ENCODE data around the gene KCNQ1.

Gene KCNQ1

DNA sequence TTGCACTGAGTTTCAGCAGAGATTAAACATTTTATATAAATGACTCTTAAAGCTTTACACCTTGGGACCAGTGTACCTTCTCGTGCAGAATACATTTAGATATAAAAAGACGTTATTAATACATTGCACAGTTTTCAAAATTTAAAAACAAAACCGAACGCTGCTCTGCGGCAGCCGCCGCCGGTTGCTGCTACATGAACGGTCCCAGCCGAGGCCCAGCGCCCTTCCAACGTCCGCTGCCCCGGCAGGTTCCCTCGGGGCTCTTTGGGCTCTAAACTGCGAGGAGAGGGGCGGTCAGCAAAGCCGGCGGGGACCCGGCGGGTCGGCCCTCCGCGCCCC is 438.8 kb downstream of the KCNQ1 start:
- peaks cover 19% of the 10 kb centered on the region for H3K27me3 ChIP-seq (ENCODE audit: insufficient read depth, low read length)
- no peaks in the 10 kb centered on the region for H3K36me3 ChIP-seq (ENCODE audit: insufficient read depth, low read length)
- H3K79me2 ChIP-seq (ENCODE audit: control insufficient read depth, insufficient read depth, low read length, unreplicated experiment) = no peaks in the 10 kb centered on the region
- H3K4me1 ChIP-seq (ENCODE audit: control insufficient read depth, insufficient read depth, low read length, unreplicated experiment) = no peaks in the 10 kb centered on the region
- H3K27ac ChIP-seq (ENCODE audit: low read depth, low read length) = no peak overlapping the region
- H2AFZ ChIP-seq (ENCODE audit: low read length, unreplicated experiment) = peak overlapping the region; percentile 29
- peak overlapping the region; percentile 71 for H3K4me3 ChIP-seq (ENCODE audit: low read depth, low read length)

DNA sequence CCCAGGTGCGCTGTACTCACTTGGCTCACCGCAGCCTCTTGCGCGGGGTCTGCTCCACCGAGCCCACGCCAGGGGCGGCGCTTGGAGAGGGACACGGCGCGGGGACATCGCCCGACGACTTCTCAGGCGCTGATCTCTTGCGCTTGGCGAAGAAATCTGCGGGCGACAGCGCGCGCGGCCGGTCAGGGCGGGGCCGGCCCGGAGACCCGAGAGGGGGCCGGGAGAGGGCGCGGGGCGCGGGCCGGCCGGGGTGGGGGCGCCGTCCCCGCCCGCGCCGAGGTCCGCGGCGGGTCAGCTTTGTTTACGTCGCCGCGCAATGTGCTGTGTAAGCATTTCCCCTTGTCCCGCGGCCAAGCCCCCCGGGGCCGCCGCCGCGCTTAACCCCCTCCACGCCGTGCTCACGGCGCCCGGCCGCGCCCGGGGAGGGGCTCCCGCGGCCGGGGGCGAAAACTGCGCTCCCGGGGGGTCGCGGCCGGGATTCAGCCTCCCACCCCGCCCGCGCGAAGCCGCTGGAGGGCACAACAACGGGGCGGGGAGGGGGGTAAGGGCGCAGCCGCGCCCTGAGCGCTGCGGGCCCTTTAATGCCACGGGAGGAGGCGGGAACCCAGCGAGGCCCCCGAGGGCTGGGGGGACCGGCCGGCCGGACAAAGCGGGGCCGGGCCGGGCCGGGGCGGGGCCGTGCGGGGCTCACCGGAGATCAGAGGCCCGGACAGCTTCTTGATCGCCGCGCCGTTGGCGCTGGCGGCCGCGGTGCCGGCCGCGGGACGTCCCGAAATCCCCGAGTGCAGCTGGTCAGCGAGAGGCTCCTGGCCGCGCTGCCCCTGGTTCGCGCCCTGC is 439.4 kb downstream of the KCNQ1 start:
- H3K79me2 ChIP-seq (ENCODE audit: control insufficient read depth, insufficient read depth, low read length, unreplicated experiment) = no peaks in the 10 kb centered on the region
- no peaks in the 10 kb centered on the region for H3K4me1 ChIP-seq (ENCODE audit: control insufficient read depth, insufficient read depth, low read length, unreplicated experiment)
- peak overlapping the region; percentile 29 for H2AFZ ChIP-seq (ENCODE audit: low read length, unreplicated experiment)
- H3K4me3 ChIP-seq (ENCODE audit: low read depth, low read length) = peak overlapping the region; percentile 71
- no peak overlapping the region for H3K27ac ChIP-seq (ENCODE audit: low read depth, low read length)
- H3K27me3 ChIP-seq (ENCODE audit: insufficient read depth, low read length) = peaks cover 19% of the 10 kb centered on the region
- H3K36me3 ChIP-seq (ENCODE audit: insufficient read depth, low read length) = no peaks in the 10 kb centered on the region

DNA sequence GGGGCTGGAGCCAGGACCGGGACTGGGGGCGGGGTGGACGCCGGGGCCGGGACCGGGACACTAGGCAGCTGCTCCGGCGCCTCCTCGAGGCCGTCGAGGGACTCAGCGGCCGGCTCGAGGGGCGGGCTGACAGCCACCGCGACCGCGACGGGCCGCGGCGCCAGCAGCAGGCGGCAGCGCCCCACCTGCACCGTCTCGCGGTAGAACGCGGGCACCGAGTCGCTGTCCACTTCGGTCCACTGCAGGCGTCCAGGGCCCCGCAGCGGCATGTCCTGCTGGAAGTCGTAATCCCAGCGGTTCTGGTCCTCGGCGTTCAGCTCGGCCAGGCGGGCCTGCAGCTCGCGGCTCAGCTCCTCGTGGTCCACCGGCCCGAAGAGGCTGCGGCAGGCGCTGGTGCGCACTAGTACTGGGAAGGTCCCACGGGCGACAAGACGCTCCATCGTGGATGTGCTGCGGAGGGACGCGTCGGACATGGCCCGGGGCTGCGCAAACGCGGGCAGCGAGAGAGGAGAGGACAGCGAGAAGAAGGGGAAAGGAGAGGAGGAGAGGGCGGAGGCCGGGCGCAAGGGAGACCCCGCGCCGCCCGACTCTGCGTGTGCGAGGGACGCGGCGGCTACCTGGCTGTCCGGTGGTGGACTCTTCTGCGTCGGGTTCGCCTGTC is 440.3 kb downstream of the KCNQ1 start:
- Histone ChIP-seq H2AFZ (ENCODE audit: low read length, unreplicated experiment) (peak overlapping the region; percentile 37), H3K27me3 (ENCODE audit: insufficient read depth, low read length) (peaks cover 19% of the 10 kb centered on the region)

DNA sequence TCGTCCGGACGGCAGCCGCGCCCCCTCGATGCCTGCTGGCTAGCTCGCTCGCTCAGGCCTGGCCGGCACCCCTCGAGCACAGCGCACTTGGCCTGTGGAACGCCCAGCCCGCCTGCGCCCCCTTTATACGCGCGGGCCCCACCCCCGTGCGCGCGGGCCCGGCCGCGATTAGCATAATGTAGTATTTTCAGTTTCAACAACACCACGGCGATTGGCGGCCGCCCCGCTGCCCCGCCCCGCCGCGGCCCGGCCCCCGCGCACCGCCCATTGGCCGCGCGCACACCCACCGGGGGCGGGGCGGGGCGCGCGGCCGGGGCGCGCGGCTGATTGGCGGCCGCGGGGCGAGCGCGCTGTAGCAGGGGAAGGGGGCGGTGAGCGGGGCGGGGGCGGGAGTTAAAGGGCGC is 440.9 kb downstream of the KCNQ1 start, which contains the start of gene CDKN1C:
Gene CDKN1C (minus strand): TSS at position 98 of the 404 bp plus-strand sequence. CDS start 319 bp downstream, outside the sequence.
- peak within 1 kb of the TSS; percentile 37 for H2AFZ ChIP-seq (ENCODE audit: low read length, unreplicated experiment)
- no peaks in the 10 kb centered on the region for H3K4me1 ChIP-seq (ENCODE audit: control insufficient read depth, insufficient read depth, low read length, unreplicated experiment)
- H3K36me3 ChIP-seq (ENCODE audit: insufficient read depth, low read length) = no peaks in the 10 kb centered on the region

More for the DNA sequence above, 440.3 kb downstream of the KCNQ1 start:
- Histone ChIP-seq H3K27ac (ENCODE audit: low read depth, low read length) (no peak overlapping the region), H3K4me1 (ENCODE audit: control insufficient read depth, insufficient read depth, low read length, unreplicated experiment) (no peaks in the 10 kb centered on the region), H3K4me3 (ENCODE audit: low read depth, low read length) (peak overlapping the region; percentile 83), H3K36me3 (ENCODE audit: insufficient read depth, low read length) (no peaks in the 10 kb centered on the region), H3K79me2 (ENCODE audit: control insufficient read depth, insufficient read depth, low read length, unreplicated experiment) (no peaks in the 10 kb centered on the region)

DNA sequence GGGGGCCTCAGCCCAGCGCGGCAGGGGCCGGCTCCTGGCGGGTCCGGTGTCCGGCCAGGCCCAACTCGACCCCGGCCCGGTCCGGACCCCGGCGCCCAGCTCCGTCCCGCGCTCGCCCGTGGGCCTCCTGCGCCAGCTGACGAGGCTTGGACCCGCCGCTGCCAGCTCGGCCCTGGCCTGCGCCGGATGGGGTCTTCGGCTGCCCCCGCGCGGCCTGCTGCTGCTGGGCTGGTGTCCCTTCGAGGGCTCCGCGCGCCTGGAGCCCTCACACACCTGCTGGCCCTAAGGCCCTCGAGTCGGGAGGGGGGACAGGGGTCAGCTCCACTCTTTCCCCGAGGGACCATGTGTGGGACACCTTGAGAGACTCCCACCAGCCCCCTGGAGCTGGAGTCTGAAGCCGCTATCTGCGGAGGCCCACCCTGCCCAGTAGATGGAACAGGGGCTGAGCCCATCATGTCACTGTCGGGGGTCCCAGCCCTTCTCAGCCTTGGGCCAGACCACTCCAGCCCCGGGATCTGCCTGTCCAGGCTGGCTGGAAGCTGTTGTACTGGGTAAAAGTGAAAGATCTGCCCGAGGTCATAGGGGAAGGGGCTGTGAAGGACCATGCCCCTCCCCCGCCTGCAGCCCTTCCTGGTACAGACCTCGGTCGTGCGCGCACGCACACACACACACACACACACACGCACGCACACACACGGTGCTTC is 441.5 kb downstream of the KCNQ1 start:
- Histone ChIP-seq H3K79me2 (ENCODE audit: control insufficient read depth, insufficient read depth, low read length, unreplicated experiment) (no peaks in the 10 kb centered on the region), H3K4me3 (ENCODE audit: low read depth, low read length) (peak overlapping the region; percentile 63; the same call in 1 of the 2 replicates), H3K4me1 (ENCODE audit: control insufficient read depth, insufficient read depth, low read length, unreplicated experiment) (no peaks in the 10 kb centered on the region), H2AFZ (ENCODE audit: low read length, unreplicated experiment) (no peak overlapping the region), H3K36me3 (ENCODE audit: insufficient read depth, low read length) (no peaks in the 10 kb centered on the region), H3K27me3 (ENCODE audit: insufficient read depth, low read length) (peaks cover 19% of the 10 kb centered on the region), H3K27ac (ENCODE audit: low read depth, low read length) (no peak overlapping the region)

More for the DNA sequence above, 440.9 kb downstream of the KCNQ1 start, which contains the start of gene CDKN1C:
- Histone ChIP-seq H3K79me2 (ENCODE audit: control insufficient read depth, insufficient read depth, low read length, unreplicated experiment) (no peaks in the 10 kb centered on the region), H3K4me3 (ENCODE audit: low read depth, low read length) (peak within 1 kb of the TSS; percentile 83), H3K27ac (ENCODE audit: low read depth, low read length) (no peak within 1 kb of the TSS), H3K27me3 (ENCODE audit: insufficient read depth, low read length) (peaks cover 19% of the 10 kb centered on the region)

DNA sequence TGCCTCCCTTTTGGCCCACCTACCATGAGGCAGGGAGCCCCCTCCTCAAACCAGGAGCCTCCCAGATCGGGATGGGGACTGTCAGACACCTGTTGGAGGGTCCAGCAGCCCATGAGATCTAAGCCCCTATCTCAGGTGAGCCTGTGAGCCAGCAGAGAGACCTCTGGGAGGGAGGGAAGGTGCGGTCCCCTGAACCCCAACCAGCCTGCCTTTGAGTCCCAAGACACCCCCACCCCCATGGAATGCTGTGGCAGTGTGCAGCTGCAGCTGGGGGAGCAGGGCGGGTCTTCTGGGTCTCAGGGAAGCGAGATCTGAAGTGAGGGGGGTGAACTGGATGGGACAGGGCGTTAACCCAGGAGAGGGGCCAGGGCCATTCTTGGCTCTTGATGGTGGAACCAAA is 442.1 kb downstream of the KCNQ1 start:
- Histone ChIP-seq H3K4me1 (ENCODE audit: control insufficient read depth, insufficient read depth, low read length, unreplicated experiment) (peaks cover 5% of the 10 kb centered on the region), H3K79me2 (ENCODE audit: control insufficient read depth, insufficient read depth, low read length, unreplicated experiment) (no peaks in the 10 kb centered on the region), H3K4me3 (ENCODE audit: low read depth, low read length) (no peak overlapping the region), H3K36me3 (ENCODE audit: insufficient read depth, low read length) (no peaks in the 10 kb centered on the region), H3K27ac (ENCODE audit: low read depth, low read length) (no peak overlapping the region), H3K27me3 (ENCODE audit: insufficient read depth, low read length) (peaks cover 19% of the 10 kb centered on the region), H2AFZ (ENCODE audit: low read length, unreplicated experiment) (no peak overlapping the region)

DNA sequence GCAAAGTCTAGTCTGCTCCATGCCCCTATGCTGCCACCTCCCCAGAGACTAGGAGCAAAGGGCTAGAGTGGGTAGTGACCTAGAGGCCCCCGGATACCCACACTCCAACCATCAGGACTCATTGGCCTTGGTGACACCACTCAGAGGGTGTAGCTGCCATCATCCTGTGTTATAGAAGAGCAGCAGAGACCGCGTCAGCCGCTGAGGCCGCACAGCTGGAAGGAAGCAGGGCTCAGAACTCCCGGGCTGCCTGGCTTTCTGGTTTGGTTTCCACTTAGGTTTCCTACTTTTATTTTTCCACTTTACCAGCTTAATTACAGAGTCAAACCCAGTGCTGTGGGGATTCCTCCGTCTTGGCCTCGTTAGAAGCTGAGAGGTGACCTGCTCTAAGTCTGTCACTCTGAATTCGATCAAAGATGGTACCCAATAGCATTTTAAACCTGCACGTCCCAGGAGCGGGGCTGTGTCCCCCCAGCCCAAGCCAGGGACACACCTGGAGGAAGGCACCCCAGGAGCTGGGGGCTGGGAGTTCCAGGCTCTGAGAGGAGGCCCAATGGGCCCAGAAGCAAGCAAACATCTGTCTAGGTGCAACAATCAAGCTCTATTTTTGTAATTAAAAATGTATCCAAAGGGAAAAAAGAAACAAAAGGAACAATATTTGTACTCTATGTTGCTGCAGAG is 442.8 kb downstream of the KCNQ1 start:
- Histone ChIP-seq H3K4me3 (ENCODE audit: low read depth, low read length) (no peak overlapping the region), H2AFZ (ENCODE audit: low read length, unreplicated experiment) (no peak overlapping the region), H3K27me3 (ENCODE audit: insufficient read depth, low read length) (peaks cover 19% of the 10 kb centered on the region), H3K27ac (ENCODE audit: low read depth, low read length) (no peak overlapping the region), H3K4me1 (ENCODE audit: control insufficient read depth, insufficient read depth, low read length, unreplicated experiment) (peaks cover 6% of the 10 kb centered on the region), H3K79me2 (ENCODE audit: control insufficient read depth, insufficient read depth, low read length, unreplicated experiment) (no peaks in the 10 kb centered on the region), H3K36me3 (ENCODE audit: insufficient read depth, low read length) (no peaks in the 10 kb centered on the region)

DNA sequence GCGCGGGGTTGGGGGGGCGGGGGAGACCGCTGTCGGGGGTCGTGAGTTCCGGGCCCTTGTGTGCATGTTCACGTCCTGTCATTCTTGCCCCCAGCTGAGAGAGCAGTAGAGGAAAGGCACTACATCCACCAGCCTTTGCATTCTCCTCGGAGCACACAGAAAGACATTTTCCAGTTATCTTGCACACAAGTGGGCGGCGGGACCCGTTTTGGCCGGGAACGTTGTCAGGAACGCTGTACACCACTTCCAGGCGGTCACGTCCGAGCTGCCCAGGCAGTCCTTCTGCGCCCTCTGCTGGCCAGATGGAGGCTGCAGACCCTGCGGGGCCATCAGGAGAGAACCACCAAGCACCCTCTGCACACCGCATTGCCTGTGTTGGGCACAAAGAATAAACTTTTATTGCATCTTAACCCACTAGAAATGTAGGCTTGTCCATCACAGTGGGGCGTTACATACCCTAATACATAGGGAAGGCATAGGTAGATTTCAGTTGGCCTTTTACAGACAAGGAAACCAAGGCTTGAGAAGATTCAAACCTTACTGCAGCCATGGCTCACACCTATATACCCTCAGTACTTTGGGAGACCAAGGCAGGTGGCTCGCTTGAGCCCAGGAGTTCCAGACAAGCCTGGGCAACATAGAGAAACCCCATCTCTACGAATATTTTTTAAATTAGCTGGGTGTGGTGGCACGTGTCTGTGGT is 443.6 kb downstream of the KCNQ1 start:
- Histone ChIP-seq H3K4me1 (ENCODE audit: control insufficient read depth, insufficient read depth, low read length, unreplicated experiment) (peaks cover 6% of the 10 kb centered on the region), H3K27ac (ENCODE audit: low read depth, low read length) (no peak overlapping the region), H3K79me2 (ENCODE audit: control insufficient read depth, insufficient read depth, low read length, unreplicated experiment) (no peaks in the 10 kb centered on the region), H3K27me3 (ENCODE audit: insufficient read depth, low read length) (peaks cover 13% of the 10 kb centered on the region), H2AFZ (ENCODE audit: low read length, unreplicated experiment) (no peak overlapping the region), H3K4me3 (ENCODE audit: low read depth, low read length) (no peak overlapping the region), H3K36me3 (ENCODE audit: insufficient read depth, low read length) (no peaks in the 10 kb centered on the region)

DNA sequence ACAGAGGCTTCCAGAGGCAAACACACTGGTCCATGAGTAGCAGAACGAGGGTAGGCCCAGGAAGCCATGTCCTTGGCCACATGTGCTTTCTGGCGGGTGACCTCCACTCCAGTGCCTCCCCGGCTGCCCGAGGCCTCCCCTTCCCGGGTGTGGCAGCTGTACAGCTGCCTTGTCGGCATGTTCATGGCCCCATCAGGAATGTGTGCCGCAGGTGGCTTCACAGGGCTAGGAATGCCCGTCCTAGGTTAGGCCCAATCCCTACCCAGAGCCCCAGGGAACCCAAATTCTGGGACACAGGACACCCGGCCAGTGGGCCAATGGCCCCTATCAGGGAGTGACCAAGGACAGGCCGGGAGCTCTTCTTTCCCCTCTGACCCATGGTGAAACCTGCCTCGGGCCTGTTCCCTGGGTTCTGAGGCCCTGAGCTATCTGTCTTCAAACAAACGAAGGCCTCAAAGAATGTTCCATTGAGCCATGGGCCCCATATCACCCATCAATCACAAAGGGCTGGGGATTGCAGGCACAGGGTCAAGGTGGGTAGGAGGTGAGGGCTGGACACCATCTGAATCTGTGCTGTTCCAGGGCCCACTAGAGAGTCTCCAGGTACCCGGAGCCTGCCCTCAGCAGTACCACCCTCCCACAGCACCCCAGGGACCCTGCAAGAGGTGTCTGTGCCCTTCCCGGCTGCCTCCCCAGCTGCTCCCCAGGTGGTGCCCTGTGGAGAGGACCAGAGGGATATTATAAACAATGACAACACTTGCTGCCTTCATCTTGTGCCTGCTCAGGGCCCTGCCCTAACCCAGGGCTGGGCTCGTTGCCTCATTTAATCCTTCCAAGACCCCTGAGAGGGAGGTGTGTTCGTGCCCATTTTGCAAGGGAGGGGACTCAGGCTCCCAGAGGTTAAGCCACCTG is 444.8 kb downstream of the KCNQ1 start:
- H3K4me3 ChIP-seq (ENCODE audit: low read depth, low read length) = no peak overlapping the region

More for the DNA sequence above, 444.8 kb downstream of the KCNQ1 start:
- Histone ChIP-seq H2AFZ (ENCODE audit: low read length, unreplicated experiment) (no peak overlapping the region), H3K4me1 (ENCODE audit: control insufficient read depth, insufficient read depth, low read length, unreplicated experiment) (peaks cover 6% of the 10 kb centered on the region), H3K27me3 (ENCODE audit: insufficient read depth, low read length) (peaks cover 5% of the 10 kb centered on the region; the same call in 1 of the 2 replicates), H3K79me2 (ENCODE audit: control insufficient read depth, insufficient read depth, low read length, unreplicated experiment) (no peaks in the 10 kb centered on the region), H3K36me3 (ENCODE audit: insufficient read depth, low read length) (no peaks in the 10 kb centered on the region), H3K27ac (ENCODE audit: low read depth, low read length) (no peak overlapping the region)

Data from ACC112 (cell line).